GM19193 (cell line): Measurements from ENCODE around the gene AGMO.

ENCODE experiments used
- POLR2A ChIP-seq: IDR thresholded peaks from 4 replicates; pipeline ENCODE4 v1.6.1; 2011; ENCODE audit not compliant: insufficient read depth, insufficient read length; ENCODE audit errors: extremely low read depth

AGMO gene

DNA sequence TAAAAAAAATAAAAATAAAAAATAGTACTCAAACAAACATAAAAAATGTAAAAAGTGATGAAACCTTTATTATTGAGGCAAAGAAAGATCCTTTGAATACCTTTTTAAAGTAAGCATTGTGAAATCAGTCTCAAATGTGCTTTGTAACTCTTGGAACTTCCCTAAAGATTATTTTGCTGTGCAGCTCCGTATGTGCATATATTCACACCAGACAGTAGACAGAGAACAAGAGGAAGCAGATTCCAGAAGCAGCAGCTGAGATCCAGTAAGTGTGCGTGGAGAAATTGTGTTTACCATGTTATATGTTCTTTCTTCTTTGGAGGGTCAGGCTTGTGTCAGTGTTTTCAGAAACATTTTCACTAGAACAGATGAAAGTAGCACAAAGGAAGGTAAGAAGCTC lies 324.9 kb downstream of the AGMO start:
- TF ChIP-seq POLR2A: no peak

GRCh38 chr7:15234431-15234830 lies 327.4 kb downstream of the AGMO start:
- TF ChIP-seq POLR2A: no peak

DNA sequence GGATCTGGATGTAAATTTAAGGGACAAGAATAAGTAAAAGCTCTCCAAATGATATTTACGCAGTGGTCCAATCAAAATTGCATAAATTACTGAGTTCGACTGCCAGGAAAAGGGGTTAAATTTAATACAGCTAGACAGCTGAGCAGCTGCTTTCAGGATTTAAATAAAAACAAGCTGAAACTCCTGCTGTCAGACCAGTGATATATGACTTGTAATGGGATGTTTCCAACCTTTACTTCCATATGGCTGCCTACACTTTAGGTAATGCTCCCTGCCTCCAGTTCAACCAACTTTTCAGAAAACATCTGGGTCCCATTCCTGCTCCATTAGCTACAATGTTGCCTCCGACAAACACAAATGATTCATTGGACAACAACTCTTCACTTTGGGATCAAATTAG lies 333.0 kb downstream of the AGMO start:
- no peak for TF ChIP-seq POLR2A

- no peak for TF ChIP-seq POLR2A
Measured at GRCh38 chr7:15225981-15226380, 335.8 kb downstream of the AGMO start.

GRCh38 chr7:15219758-15220157 lies 342.1 kb downstream of the AGMO start:
- TF ChIP-seq POLR2A: no peak

DNA sequence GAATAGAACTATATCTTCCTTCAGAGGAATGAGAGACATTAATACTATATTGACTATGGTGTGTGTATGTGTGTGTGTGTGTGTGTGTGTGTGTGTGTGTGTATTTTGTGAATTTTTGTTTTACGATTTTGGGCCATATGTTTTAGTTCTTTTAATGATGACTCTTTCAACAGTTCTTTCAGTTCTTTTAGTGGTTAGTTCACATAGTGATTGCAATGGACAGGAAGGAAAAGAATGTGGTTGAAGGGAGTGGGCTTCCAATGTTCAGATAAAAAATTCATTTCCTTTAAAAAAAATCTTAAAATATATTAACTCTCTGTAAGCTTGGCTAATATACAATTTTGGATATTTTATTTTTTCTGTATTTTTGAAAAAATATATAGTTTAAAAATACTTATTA lies 343.6 kb downstream of the AGMO start:
- TF ChIP-seq POLR2A: no peak

DNA sequence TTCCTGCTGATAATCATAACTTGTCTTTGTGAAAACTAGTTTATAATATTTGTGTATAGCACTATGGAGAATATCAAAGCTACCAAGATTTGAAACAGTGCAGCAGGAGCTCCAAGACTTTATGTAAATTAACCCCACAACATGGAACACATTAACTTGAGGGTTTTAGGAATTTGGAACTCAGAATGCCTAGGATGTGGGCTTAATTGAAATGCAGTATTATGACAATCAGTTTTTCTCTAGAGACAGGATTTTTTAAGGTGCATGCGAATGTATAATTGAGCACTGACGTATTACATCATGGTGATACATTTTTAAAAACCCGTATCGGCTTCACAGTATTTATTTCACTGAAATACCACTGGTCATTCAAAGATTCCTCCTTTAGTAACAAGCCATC lies 346.2 kb downstream of the AGMO start:
- TF ChIP-seq POLR2A: no peak

DNA sequence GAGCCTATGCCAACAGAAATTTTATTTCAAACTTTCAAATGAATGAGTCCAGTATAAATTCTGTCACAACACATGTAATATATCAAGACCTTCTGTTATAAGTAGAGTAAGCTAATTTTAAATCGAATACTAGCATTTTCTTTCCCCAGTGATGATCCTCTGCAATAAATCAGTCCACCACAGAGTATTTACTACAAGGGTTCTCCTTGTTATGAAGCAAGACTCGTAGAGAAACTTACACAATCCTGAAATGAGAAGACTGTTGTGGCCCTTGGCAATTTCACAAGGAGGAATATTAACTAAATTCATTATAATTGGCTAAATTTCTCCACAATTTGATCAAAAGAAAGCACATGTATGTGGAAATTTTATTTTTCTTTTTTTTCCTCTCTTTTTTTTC lies 346.8 kb downstream of the AGMO start:
- no peak for TF ChIP-seq POLR2A

- no peak for TF ChIP-seq POLR2A
Measured at GRCh38 chr7:15213093-15213492, 348.7 kb downstream of the AGMO start.

DNA sequence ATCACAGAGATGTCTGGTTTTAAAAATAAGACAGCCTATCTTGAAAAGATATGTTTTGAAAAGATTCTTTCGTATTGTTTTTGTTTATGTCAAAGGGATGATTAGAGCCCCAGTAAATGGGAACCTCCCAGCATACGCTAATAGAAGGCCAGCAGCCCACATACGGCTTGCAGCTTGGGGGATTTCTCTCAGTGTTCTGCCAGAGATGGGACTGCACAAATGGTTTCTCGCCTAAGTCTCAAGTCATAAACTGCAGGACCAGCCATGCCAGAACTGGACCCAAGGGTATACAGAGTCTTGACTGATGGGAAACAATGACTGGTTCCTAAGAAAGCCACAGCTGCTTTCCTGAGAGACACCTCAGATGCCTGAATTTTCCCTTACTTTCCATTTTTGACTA lies 352.4 kb downstream of the AGMO start:
- no peak for TF ChIP-seq POLR2A

GRCh38 chr7:15204421-15204820 lies 357.4 kb downstream of the AGMO start:
- no peak for TF ChIP-seq POLR2A

GRCh38 chr7:15199482-15199881 lies 362.3 kb downstream of the AGMO start:
- no peak for TF ChIP-seq POLR2A

DNA sequence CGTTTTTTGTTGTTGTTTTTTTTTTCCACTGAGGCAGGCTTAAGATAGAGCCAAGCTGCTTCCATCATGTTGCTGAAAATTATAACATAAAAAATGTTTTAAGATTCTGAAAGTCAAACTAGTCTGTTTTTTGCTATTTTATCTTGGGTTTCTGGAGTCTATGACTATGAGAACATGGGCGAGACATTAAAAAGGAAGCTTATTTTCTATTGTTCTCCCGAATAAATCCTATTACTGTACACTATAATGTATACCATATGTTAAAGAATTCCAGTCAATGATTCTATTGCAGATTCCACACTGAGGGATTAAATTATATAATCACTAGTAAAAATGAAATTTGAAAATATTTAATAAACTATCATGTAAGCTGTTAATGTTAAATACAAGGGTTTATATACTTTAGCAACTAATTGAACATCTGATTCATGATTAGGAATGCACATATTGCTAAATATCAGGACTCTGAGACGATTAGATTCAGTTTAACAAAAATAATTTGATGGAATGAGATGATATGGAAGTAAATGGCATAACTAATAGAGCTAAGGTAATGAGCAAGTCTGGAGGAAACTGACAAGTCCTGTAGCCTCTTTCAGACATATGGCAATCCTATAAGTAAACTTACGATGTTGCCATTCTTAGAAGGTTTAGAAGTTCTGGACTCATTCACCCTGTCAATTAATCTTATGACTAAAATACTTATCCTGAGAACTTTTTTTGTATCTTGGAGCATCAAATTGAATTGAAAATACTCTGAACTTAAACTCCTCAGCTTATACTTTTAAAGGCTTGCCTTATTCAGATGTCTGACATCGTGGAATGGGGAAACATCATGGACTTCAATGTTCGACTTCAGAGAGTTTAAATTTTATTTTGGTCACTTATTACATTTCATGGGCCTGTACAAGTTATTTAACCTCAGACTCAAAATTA lies 364.5 kb downstream of the AGMO start:
- TF ChIP-seq POLR2A: no peak

GRCh38 chr7:15178065-15178464 lies 383.8 kb downstream of the AGMO start:
- no peak for TF ChIP-seq POLR2A

- no peak for TF ChIP-seq POLR2A
Measured at GRCh38 chr7:15176089-15176488, 385.7 kb downstream of the AGMO start.

GRCh38 chr7:15175152-15175551 lies 386.7 kb downstream of the AGMO start:
- no peak for TF ChIP-seq POLR2A
